H1 (cell line): ENCODE data around the gene ARL6IP5.

Source experiments
- BRCA1 ChIP-seq: IDR thresholded peaks from 2 replicates; pipeline ENCODE4 v1.6.1; 2012; ENCODE audit warnings: low read depth, low read length, improper control_type of control experiment
- CHD2 ChIP-seq: IDR thresholded peaks from 2 replicates; pipeline ENCODE4 v1.6.1; 2012; ENCODE audit warnings: low read length, improper control_type of control experiment
- CREB1 ChIP-seq: IDR thresholded peaks from 2 replicates; pipeline ENCODE4 v1.6.1; 2012; ENCODE audit warnings: inconsistent platforms
- CTCF ChIP-seq, 3 experiments: IDR thresholded peaks; 1 replicate in 2 of 3; 2 replicates in 1 of 3; pipeline versions ENCODE4 v1.5.1 to v1.6.1; 2011; ENCODE audit warnings: low read length in 3 of 3, mild to moderate bottlenecking in 3 of 3, inconsistent platforms in 2 of 3, low read depth in 1 of 3, moderate library complexity in 1 of 3; ENCODE audit not compliant: insufficient read depth in 1 of 3; ENCODE audit errors: control extremely low read depth in 1 of 3
- EZH2 ChIP-seq: fragments of 200-600 bp; sonication (generic); IDR thresholded peaks from 2 replicates; pipeline ENCODE4 v1.7.1; 2012; ENCODE audit warnings: low read depth, mild to moderate bottlenecking, moderate library complexity, low read length, inconsistent platforms; ENCODE audit not compliant: severe bottlenecking
- FOSL1 ChIP-seq: IDR thresholded peaks from 2 replicates; pipeline ENCODE4 v1.6.1; 2011; ENCODE audit warnings: mild to moderate bottlenecking, low read depth, low read length, moderate library complexity; ENCODE audit not compliant: insufficient read depth
- GABPA ChIP-seq: IDR thresholded peaks from 2 replicates; pipeline ENCODE4 v1.6.1; 2011; ENCODE audit warnings: mild to moderate bottlenecking, low read length, moderate library complexity, borderline replicate concordance; ENCODE audit not compliant: insufficient read depth
- MAFK ChIP-seq: IDR thresholded peaks from 2 replicates; pipeline ENCODE4 v1.6.1; 2012; ENCODE audit warnings: low read depth, mild to moderate bottlenecking, improper control_type of control experiment, low read length
- NRF1 ChIP-seq: IDR thresholded peaks from 2 replicates; pipeline ENCODE4 v1.6.1; 2011; ENCODE audit warnings: mild to moderate bottlenecking, low read depth, low read length, improper control_type of control experiment
- POLR2A ChIP-seq, 2 experiments: IDR thresholded peaks; 1 replicate in 1 of 2; 2 replicates in 1 of 2; pipeline ENCODE4 v1.6.1; 2011; ENCODE audit warnings: low read depth in 2 of 2, low read length in 2 of 2, mild to moderate bottlenecking in 2 of 2; ENCODE audit errors: control extremely low read depth in 1 of 2
- POLR2AphosphoS5 ChIP-seq: IDR thresholded peaks from 2 replicates; pipeline ENCODE4 v1.6.1; 2011; ENCODE audit warnings: low read depth, low read length
- RFX5 ChIP-seq: IDR thresholded peaks from 2 replicates; pipeline ENCODE4 v1.6.1; 2011; ENCODE audit warnings: low read depth, low read length, improper control_type of control experiment, borderline replicate concordance
- TAF1 ChIP-seq: IDR thresholded peaks from 2 replicates; pipeline ENCODE4 v1.6.1; 2011; ENCODE audit warnings: mild to moderate bottlenecking, low read depth, low read length
- TCF12 ChIP-seq: IDR thresholded peaks from 2 replicates; pipeline ENCODE4 v1.6.1; 2011; ENCODE audit warnings: low read depth, mild to moderate bottlenecking, low read length

- TF ChIP-seq CTCF (IDR thresholded peaks at IDR 0.05; ENCODE audit: control extremely low read depth in 1 of 3, insufficient read depth in 1 of 3, low read depth in 1 of 3, low read length in 3 of 3) (no peak), POLR2A (IDR thresholded peaks at IDR 0.05; ENCODE audit: control extremely low read depth in 1 of 2, low read depth in 2 of 2, low read length in 2 of 2) (no peak), GABPA (no peak), EZH2 (no peak), CHD2 (no peak), FOSL1 (no peak), NRF1 (no peak), RFX5 (no peak), POLR2AphosphoS5 (no peak), TCF12 (no peak), CREB1 (no peak), MAFK (no peak), TAF1 (no peak), BRCA1 (no peak)
Observed at GRCh38 chr3:69058180-69058946, 26.4 kb upstream of the ARL6IP5 start.
